Kidney glomerular epithelial cell (primary cell): ENCODE results near the gene FZD10.

Source experiments
- DNase-seq: peaks from one replicate; lab custom pipeline; 2025; lab: John Stamatoyannopoulos, UW

FZD10 gene, protein sequence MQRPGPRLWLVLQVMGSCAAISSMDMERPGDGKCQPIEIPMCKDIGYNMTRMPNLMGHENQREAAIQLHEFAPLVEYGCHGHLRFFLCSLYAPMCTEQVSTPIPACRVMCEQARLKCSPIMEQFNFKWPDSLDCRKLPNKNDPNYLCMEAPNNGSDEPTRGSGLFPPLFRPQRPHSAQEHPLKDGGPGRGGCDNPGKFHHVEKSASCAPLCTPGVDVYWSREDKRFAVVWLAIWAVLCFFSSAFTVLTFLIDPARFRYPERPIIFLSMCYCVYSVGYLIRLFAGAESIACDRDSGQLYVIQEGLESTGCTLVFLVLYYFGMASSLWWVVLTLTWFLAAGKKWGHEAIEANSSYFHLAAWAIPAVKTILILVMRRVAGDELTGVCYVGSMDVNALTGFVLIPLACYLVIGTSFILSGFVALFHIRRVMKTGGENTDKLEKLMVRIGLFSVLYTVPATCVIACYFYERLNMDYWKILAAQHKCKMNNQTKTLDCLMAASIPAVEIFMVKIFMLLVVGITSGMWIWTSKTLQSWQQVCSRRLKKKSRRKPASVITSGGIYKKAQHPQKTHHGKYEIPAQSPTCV

DNA sequence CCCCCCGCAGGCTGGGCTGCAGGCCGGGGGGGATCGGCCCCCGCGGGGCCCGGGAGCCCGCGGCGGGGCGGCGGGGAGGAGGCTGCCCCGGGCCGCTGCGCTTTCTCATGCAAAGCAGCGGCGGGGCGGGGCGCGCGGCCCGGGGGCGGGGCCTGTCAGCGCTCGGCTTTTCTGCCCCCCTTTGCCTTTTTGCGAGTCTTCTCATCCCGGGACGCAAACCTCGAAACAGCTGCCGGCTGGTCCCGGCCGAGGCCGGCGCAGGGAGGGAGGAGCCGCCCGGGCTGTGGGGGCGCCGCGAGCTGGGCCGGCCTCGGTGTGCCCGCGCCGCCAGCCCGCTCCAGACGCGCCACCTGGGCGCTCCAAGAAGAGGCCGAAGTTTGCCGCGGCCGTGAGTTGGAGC is at the start of gene FZD10:
FZD10 (plus strand) TSS at position 198 of the 400 bp plus-strand sequence. CDS start 479 bp downstream, outside the sequence.
- DNase-seq: no peak

DNA sequence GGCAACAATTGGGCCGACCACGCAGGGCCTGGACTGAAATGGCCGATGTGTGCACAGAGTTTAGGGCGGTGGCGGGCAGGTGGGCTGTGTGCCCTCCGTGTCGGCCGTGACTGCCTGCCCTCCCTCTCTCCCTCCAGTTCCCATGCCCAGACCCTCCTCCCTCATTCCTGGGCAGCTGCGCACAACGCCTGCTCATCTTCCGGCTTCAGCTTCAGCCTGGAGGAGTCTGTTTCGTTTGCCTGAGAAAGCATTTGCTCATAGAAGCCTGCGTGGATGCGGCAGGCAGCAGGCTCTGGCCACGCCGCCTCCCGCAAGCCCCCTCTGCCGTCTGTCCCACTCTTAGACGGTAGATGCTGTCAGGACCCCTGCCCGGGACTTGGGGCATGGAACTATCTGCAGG is 47.3 kb upstream of the FZD10 start:
- DNase-seq: no peak

DNA sequence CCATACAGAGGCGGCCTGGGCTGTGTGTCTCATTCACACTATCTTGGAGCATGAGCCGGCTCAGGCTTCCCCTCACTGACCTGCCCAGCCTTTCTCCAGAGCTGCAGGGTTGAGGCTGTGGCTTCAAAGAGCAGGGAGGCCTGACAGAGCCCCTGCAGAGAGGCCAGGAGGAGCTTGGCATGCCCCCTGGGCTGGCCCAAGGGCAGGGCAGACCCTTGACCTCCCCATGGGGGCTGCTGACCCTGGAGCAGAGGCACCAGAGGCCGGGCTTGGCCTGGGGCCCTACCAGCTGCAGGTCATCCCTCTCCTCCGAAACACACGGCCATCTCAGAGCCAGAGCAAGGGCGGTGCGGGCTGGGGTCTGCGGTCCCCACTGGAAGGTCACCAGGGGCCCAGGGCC is 46.6 kb upstream of the FZD10 start:
- DNase-seq: no peak

DNA sequence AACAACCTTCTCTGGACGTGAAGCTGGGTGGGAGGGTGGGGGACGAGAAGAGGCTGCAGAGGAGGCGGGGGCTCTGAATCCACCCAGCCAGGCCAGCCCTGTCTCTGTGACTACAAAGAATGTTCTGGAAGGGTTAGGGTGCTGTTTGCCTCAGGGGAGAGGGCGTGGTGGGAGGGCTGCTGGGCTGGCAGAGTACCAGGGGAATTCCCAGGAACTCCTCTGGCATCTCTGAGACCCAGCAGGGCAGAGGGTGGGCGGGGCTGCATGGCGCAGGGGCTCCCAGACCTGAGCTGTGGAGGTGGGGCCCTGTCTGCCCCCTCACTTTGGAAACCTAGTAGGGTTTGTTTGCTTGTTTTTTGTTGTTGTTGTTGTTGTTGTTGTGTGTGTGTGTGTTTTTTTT is 45.5 kb upstream of the FZD10 start:
- DNase-seq: no peak

DNA sequence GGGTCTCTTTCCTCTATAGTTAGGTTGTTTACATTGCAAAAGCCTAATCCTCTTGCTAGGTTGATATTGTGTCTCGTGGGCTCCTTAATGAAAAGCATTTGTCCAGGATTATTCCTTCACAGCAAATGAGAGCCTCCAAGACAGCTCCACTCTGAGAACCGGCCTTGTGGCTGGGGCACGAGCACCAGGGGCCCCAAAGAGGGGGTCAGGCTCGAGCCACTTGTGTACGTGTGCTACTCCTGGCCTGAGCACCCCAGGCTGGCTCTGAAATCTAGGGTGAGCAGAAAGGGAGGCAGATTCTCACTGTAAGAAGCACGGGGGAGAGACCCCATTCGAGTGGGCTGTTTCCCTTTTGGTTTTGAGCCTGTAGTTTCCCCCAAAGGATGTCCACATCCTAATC is 45.0 kb upstream of the FZD10 start:
- no peak for DNase-seq

DNA sequence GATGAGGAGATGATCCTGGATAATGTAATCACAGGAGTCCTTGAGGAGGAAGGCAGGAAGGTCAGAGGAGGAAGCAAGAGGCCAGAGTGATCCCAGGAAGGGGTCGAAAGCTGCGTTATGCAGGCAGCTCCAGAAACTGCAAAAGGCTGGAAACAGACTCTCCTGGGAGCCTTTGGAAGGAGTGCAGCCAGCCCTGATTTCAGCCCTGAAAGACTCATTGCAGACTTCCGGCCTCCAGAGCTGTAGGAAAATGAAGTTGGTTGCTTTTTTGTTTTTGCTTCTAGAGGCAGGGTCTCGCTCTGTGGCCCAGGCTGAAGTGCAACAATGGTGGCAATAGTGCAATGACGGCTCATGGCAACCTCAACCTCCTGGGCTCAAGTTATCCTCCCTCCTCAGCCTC is 44.6 kb upstream of the FZD10 start:
- DNase-seq: no peak

DNA sequence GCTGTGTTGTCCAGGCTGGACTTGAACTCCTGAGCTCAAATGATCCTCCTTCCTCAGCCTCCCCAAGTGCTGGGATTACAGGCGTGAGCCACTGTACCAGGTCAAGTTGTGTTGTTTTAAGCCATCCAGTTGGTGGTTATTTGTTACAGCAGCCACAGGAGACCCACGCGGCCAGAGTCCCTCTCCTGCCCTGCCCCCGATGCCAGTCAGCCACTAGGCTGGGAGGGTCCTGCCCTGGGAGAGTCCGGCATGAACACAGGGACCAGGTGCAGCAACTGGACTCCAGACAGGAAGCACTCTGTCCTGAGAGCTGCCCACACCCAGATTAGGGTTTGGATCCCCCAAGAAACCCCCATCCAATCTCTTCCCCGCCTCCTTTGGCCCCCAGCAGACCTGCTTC is 44.1 kb upstream of the FZD10 start:
- DNase-seq: no peak

DNA sequence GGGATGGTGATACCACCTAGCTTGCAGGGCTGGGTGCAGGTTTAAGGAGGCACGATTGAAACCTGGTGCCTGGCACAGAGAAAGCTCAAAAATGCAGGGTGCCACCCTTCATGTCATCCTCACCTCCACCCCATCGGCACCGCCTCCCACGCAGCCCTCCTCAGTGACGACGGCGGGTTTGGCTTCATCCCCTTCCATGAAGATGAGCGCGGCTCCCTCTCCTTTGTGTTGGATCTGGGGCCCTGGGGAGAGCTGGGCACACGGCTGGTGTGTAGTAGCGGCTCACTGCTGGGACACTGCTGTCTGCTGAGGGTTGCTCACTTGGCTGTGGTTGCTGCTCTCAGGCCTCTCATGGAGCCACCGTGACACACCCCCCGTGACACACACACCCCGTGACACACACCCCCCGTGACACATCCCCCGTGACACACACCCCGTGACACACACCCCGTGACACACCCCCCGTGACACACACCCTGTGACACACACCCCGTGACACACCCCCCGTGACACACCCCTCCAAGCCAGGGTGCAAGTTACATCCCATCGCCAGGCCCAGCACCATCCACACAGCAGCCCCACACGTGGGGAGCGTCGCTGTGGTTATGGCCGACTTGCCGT is 42.9 kb upstream of the FZD10 start:
- DNase-seq: no peak

DNA sequence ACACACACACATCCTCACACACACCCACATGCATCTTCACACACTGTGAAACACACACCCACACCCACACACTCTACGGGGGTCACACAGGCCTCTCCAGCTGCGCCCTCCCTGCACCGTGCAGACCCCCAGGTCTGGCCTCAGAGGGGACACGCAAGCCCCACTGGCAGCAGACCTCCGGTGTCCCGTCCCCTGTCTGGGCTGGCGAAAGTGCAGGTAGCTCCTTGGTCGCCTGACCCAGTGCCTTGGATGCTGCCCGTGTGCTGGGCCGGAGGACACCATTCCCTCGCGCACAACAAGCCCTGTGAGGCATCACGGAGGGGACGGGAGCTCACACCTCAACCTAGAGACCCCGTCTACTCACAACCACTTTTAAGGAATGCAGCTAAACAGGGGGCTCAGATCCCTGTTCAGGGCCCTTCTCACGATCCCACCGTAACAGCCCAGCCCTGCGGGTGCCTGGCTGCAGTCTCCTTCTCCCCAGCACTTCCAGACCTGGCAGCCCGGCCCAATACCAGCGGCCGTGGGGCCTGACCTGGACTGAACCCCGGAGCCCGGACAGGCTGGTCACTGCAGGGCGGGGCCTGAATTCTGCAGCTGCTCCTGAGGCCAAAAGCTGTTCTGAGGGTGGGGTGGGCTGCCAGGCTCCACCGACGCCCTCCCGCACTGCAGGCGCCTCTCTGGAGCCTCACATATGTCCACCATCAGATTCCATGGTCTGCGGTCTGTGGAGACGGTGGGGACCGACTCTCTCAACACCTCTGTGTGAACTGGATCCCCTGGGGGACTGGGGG is 42.1 kb upstream of the FZD10 start:
- DNase-seq: no peak

DNA sequence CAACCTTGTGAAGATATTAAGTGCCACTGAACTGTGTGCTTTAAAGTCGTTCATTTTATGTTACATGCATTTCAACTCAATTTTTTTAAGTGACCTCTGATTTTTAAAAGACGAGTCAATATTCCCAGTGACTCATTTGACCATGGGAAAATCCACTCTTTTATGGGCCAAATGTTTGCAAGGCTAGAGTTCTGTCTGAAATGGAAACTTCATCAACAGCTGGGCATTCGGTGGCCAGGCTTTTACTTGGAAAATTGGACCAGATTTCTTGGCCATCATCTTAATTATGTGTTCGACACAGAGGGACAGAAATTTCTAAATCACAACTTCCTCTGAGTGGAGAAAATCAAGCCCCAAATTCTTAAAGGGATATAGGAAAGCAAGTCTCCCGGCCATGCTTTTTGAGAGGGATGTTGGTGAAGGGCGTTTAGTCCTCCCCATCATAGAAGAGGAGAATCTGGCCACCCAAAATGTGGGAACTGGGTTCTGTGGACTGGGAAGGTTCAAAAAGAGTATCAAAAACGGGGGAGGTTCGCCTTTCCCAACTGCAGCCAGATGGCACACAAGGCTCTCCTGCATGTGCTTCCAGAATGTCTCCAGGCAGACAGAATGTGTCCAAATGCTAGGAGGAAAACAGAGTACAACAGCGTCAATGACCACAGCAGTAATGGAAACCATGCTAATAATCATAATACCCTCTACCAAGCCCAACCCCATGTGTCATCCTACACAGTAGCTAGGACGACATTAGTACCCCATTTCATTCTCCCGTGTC is 40.9 kb upstream of the FZD10 start:
- no peak for DNase-seq

DNA sequence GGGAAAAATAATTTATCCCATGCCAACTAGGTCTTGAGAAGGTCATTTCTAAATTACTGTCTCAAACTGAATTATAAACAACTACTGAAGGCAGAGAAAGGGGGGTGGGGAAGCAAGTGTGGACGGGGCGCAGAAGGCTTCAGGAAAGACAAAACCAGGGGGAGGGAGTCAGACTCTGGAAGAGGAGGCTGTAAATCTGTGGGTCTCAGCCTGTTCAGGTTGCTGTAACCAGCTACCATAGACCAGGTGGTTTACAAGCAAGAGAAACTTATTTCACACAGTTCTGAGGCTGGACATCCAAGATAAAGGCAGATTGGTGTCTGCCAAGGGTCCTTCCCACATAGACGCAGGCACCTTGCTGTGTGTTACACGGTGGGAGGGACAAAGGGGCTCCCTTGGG is 39.9 kb upstream of the FZD10 start:
- DNase-seq: no peak

DNA sequence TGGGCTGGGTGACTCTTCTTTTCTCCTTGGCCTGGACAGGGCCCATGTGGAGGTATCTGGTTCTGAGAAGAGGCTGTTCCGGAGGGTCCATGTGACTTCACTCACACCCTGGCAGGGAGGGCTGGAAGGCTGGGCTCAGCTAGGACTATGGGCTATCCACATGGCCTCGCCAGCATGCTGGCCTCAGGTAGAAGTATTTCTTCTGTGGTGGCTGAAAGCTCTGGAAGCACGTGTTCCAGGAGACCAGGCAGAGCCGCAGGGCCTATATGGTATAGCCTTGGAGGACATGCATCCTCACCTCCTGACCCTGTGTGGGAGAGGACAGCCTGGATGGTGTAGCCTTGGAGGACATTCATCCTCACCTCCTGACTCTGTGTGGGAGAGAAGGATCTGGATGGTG is 38.2 kb upstream of the FZD10 start:
- no peak for DNase-seq

DNA sequence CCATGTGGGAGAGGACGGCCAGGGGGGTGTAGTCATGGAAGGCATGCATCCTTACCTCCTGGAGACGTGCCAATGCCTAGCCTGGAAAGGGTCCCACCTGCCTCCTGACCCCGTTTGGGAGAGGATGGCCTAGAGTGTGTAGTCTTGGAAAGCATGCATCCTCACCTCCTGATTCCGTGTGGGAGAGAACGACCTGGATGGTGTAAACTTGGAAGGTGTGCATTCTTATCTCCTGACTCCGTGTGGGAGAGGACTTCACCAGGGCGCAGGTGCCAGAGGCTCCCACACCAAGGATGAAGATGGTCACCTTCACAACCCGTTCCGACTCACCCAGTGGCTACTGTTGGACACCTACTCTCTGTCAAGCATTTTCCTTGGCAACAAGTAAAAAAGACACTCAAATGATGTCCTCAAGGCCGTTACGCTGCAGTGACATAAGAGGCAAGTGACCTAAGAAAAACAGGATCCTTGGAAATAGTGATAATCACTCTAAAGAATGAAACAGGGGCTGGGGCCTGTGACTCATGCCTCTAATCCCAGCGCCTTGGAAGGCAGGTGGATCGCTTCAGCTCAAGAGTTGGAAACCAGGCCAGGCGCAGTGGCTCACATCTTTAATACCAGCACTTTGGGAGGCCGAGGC is 37.5 kb upstream of the FZD10 start:
- no peak for DNase-seq

DNA sequence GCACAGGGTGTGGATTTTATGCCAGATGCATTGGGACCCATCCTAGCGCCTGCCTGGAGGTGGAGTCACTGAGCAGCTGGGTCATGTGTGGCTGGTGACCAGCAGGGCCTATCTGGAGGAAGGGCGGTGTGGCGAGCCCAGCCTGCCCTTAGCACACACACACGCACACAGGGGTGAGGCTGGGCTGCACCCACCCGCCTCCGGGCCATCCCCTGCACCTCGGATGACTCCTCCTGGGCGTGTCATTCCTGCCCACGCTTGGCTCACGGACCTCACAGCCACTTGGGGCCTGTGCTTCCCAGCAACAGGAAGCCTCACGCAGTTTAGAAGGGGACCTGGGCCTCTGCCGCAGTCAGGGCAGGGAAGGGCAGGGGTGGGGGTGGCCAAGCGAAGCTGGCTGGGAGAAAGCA is 36.2 kb upstream of the FZD10 start:
- DNase-seq: no peak

DNA sequence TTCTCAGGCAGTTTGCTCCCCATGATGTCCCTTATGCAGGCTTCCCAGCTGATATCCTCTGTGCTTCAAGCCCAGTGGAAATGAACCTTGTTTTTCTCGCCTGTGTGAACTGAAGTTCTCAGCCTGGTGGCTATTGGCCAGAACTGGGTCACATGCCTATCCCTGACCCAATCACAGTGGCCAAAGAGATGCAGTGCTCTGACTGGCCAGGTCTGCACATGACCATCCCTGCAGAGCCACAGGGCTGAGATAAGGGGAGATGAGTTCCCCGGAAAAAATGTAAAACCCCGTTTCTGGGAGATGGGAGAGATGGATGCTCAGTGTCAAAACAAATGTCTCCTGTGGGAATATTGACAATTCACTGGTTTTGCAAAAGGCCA is 34.7 kb upstream of the FZD10 start:
- no peak for DNase-seq

DNA sequence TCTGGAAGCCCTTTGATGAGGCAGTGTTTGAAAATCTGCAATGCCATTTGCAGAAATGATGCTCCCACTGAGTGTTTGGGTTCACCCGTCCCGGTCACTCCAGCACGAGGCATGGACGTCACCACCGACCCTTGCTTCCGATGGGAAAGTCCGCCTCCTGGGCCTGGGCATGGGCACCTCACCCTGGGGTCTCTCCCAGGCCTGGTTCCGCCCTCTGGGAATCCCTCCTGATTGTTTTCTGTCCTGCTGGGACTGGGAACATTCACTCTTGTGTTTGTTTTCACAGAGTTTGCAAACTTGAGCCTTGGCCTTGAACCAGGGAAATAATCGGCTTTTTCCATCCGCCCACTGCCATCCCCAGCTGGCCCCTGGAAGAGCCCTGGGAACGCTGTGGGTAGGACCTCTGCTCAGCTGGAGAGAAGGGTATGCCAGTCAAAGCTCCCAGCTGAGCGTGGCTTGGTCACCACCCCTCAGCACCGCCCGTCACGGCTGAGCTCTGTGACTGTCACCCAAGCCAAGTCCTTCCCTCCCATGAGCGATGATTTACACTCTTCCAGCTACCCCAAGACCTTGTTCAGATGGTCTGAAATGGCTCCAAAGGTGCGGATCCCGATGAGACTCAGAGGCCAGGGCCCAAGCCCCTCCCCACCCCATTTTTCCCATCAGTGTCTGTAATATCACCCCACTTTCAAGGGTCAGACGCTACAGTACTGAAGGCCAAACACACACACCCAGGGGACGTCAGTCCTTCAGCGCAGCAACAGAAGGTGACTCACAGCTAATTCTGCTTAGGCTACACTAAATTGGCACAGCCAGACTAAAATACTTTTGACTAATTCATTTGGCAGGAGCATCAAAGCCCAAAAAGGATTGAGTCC is 34.1 kb upstream of the FZD10 start:
- DNase-seq: no peak

DNA sequence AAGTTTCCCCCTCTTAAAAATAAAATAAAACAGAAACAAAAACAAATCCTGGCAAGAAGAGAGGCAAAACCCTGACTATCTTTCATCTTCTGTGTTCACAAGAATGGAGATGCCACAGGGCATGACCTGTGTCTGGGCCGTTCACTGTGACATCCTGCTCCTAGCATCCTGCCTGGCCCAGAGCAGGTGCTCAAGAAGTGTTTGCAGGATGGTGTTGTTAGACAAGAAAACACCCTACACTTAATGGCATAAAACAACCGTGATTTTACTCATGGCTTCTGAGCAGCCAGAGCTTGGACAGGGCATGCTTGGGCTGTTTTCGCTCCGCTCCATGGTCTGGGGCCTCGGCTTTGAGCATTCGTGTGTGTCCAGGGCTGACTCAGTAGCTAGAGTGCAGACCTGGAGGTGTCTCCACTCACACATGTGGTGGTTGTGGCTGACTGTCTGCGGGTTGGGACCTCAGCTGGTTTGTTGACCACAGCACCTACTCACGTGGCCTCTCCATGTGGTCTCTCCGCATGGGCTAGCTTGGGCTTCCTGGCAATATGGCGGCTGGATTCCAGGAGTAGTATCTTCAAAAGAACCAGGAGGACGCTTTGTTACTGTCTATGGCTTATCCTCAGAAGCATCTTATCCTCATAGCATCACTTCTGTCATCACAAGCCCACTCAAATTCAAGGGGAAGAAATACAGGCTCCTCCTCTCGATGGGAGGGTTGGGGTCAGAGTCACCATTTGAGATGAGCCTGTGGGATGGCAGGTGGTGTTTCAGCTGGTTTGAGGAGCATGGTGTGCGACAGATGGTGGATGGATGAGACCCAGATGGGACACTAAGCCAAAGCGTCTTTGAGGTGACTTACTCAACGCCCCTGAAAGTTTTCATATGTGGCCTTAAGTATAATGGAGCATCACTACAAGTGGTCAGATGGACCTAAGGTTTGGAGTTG is 33.2 kb upstream of the FZD10 start:
- DNase-seq: no peak

DNA sequence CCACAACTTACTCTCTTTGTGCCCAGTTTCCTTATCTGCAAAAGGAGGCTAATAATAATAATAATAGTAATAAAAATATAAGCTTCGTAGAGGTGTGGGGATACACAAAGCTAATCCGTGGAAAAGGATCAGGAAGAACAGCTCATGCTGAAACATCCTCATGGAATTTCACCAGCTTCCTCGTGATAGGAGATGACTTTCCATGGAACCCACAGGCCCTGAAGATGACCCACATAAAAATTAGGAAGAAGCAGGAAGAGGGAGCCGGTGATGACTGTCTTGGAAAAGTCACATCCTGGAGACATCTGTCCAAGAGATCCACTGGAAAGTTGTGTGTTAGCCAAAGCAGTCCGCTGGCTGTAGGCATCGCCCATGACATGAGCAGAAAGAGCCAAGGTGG is 31.9 kb upstream of the FZD10 start:
- DNase-seq: no peak

DNA sequence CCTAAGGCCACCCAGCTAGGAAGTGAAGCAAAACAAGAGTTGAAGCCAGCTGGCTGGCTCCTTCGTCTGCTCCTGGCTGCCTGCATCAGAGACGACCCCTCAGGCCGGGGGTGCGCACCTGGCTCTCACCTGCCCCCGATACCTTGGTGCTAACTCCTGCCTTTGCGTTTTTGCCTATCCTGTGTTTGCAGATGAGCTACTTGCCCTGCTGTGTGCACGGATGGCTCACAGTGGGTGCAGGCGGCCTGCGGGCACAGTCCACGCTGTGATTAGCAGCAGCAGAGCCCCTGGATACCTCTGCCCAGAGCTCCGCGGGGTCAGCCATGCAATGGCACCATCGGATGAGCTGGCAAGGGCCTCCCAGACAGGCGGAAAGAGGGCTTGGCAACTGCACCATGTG is 31.2 kb upstream of the FZD10 start:
- DNase-seq: no peak
